ENCODE measurements around the gene ANO2.

DNA sequence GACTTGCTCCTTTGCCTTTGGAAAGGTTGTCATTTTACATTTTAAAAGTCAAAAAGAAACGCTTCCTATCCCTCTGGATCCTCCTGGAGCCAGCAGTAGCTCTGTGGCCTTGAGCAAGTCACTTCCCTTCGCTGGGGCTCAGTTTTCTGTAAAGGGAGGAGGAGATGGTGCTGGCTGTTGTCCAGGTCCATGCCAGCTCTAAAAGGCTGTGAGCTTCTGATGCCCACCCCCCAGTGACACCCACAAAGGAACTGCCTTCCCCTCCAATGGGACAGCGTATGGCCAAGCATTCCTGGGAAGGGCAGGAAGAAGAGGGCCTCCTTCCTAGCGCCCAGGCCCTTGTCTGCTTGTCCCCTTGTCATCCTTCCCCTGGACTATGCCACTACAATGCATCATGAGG, 431.7 kb downstream of the ANO2 start:
- TF ChIP-seq CTCF (conservative IDR thresholded peaks at IDR 0.05; ENCODE audit: low read depth, low read length) (no peak), EZH2 (IDR thresholded peaks at IDR 0.05; ENCODE audit: low read length, unreplicated experiment) (no peak)
